Breast epithelium (tissue), 3 donors: ENCODE measurements around the gene GABRE.

Experiments
- CTCF ChIP-seq, 3 donors: fragments of 450-650 bp; IDR thresholded peaks; one replicate each; pipeline ENCODE4 v1.5.1; 2016 to 2017; ENCODE audit warnings: antibody characterized with exemption in 3 of 3, mild to moderate bottlenecking in 3 of 3, moderate library complexity in 3 of 3
- POLR2A ChIP-seq: fragments of 450-650 bp; IDR thresholded peaks from one replicate; pipeline ENCODE4 v1.6.1; 2016; ENCODE audit warnings: antibody characterized with exemption, mild to moderate bottlenecking, moderate library complexity

- no peak for TF ChIP-seq POLR2A
- TF ChIP-seq CTCF (IDR thresholded peaks at IDR 0.05): no peak
These were observed 39.1 kb downstream of the GABRE start for GRCh38 chrX:151935358-151935757.
